AG09319 (cell line): ENCODE measurements around the gene AQP12B.
"Not testable (repeated sequence)": the region's sequence is repeated elsewhere in the genome, so short reads cannot be mapped to it uniquely, and the experiment has no call there.

Source experiments
- DNase-seq: peaks from one replicate; pipeline ENCODE4 v3.0.0-alpha.2; 2010; ENCODE audit warnings: low read depth; ENCODE audit errors: extremely low read depth
- TF ChIP-seq, protein P1 (sequence below): IDR thresholded peaks from 2 replicates; pipeline ENCODE4 v1.5.1; 2011; ENCODE audit warnings: low read depth, mild to moderate bottlenecking, inconsistent platforms, low read length, moderate library complexity

The AQP12B gene

DNA sequence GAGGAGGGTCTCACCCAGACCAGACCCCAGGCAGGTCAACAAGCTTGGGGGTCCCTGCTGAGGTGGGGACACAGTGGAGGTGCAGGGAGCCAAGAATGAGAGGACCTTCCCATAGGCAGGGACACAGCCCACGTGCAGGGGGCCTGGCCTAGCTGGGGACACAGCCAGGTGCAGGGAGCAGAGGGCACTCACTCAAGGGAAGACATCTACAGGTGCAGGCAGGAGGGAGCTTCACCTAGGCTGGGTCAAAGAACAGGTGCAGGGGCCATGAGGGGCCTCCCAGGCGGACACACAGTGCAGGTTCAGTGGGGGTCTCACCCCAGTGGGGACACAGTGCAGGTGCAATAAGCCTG is 8.4 kb upstream of the AQP12B start:
- DNase-seq = not testable (repeated sequence)

DNA sequence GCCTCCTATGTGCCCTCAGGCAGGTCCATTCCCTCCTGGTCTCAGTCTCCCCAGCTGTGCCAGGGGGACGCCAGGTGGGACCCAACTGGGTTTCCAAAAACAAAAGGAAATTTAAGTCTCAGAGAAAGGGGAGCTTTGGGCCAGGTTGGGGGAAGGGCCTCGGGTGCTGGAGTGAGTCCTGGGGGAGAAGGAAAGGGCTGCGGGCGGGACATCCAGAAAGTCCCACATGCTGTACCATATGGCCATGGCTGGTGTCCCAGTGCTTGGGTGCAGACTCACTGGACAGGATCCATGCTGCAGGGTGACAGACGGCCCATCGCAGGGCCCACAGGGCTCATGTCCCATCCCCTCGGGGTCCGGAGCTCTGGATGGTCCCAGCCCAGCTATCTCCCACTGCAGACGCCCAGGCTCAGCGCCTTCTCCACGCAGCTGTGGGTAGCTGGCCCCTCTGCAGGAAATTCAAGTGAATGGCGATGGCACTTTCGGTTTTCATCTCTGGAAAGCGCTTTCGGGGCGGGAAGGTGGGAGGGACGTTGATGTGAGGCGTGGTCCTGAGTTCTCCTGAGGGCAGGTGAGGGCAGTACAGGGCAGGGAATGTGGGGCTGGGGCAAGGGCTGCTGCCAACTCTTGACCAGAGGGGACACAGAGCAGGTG is 7.9 kb upstream of the AQP12B start:
- DNase-seq = not testable (repeated sequence)

DNA sequence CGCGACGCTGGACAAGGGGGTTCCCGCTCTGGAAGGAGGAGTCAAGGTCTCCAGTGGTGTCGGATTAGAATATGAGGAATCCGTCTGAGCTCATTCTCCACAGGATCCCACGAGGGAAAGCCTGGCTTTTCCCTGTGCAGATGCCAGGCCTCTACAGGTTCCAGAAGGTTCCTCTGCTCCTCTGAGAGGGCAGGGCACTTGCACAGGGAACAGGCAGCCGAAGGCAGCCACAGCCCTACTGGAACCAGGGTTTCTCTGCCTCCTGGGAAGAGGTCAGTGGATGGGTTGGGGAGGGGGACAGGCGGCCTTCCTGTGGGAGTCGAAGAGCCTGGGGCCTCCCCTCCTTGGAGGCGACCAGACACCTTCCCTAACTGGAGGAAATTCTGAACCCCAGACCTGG is 7.3 kb upstream of the AQP12B start:
- no peak for DNase-seq
- TF ChIP-seq, protein P1, sequence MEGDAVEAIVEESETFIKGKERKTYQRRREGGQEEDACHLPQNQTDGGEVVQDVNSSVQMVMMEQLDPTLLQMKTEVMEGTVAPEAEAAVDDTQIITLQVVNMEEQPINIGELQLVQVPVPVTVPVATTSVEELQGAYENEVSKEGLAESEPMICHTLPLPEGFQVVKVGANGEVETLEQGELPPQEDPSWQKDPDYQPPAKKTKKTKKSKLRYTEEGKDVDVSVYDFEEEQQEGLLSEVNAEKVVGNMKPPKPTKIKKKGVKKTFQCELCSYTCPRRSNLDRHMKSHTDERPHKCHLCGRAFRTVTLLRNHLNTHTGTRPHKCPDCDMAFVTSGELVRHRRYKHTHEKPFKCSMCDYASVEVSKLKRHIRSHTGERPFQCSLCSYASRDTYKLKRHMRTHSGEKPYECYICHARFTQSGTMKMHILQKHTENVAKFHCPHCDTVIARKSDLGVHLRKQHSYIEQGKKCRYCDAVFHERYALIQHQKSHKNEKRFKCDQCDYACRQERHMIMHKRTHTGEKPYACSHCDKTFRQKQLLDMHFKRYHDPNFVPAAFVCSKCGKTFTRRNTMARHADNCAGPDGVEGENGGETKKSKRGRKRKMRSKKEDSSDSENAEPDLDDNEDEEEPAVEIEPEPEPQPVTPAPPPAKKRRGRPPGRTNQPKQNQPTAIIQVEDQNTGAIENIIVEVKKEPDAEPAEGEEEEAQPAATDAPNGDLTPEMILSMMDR = no peak

DNA sequence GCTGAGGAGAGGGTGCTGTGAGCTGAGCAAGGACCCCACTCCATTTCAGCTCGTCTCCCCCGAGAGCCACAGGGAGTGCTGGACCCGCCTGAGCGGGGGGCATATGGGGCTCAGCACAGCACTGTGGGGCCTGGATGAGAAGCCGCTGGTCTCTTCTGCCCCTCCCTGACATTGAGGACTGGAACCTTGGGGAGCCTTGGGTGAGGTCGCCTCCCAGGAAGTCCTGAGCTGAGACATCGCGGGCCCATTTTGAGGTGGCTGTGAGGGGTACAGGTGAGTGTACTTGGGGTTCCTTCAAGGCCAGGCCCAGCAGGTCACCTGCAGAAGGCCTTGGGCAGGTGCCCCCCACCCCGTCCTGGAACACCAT is 5.9 kb upstream of the AQP12B start:
- TF ChIP-seq, protein P1 = no peak
- no peak for DNase-seq

DNA sequence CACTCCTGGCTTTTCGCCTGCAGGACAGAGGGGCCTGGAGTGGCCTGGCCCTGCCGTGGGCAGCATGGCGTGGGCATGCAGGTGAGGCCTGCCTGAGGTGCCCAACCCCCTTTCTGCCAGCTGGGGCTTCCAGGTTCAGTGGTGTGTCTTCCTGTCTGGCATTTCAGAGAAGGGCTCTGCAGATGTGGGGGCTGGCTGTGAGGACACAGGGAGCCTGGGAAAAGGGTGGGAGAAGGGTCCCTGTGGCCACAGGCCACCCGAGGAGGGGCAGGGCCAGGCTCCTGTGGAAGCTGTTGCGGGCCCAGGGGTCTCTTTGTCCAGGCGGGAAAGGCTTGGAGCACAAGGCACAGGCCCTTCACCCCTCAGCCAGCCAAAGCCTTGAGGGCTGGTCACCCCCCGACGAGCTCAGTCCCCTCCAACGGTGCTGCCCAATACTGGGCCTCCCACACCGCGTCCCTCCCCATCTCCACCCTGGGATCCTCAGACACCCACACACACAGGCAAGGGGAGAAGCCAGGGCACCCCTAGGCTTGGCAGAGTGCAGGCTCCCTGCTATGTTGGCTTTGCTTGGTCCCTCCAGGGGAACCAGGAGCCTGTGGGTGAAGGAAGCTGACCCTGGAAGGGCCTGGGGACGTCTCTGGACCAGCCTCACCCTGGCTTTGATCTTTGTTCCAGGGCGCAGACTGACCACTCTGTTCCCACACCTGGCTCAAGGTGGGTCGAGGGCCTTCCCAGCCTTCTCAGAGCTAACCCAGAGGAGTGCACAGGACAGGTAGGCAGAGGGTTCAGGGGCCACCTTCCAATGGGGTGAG is 5.3 kb upstream of the AQP12B start:
- TF ChIP-seq, protein P1 = no peak
- DNase-seq = no peak

DNA sequence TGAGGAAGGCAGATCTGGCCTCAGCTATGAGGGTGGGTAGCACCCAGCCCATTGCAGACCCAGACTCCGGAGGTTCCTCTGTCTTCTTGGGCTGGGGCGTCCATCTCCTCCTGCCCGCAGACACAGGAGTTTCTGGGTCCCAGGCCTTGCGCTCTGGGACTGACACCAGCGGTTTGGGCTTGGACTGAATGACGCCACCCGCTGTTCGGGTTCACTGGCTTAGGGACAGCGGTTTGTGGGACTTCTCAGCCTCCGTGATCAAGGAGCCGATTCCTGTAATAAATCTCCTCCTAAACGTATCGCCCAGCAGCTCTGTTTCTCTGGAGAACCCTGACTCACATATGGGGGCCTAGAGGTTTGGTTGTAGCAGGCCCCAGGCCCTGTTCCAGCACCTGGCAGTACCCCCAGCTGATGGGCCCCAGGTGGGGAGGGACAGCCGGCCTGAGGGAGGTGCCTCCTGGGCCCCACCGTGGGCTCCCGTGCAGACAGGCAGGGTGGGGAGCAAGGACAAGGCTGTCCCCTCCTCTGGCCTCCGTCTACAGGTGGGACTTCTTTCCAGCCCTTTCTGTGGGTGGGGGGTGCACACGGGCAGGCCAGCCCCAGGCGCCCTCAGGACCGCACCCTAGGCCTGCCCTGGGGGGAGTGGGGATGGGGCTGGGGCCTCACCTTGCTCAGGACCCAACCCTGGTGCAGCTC is 4.5 kb upstream of the AQP12B start:
- TF ChIP-seq, protein P1 = no peak
- no peak for DNase-seq

DNA sequence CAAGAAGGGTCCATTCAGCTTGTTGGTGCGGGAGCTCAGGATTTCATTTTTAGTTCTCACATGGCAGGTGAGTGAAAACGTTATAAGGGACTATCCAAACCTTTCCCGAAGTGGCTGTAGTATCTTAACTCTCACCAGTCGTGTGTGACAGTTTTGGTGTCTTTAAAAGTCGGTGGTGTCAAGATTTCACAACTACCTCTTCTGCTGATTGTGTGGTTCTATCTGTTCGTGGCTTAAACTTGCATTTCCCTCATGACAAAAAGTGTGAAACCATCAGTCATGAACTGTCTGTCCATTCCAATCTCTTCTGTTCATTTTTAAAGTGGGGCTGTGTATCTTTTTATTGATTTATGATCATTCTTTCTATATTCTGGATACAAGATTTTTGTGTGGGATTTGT is 3.8 kb upstream of the AQP12B start:
- no peak for DNase-seq
- TF ChIP-seq, protein P1 = no peak

DNA sequence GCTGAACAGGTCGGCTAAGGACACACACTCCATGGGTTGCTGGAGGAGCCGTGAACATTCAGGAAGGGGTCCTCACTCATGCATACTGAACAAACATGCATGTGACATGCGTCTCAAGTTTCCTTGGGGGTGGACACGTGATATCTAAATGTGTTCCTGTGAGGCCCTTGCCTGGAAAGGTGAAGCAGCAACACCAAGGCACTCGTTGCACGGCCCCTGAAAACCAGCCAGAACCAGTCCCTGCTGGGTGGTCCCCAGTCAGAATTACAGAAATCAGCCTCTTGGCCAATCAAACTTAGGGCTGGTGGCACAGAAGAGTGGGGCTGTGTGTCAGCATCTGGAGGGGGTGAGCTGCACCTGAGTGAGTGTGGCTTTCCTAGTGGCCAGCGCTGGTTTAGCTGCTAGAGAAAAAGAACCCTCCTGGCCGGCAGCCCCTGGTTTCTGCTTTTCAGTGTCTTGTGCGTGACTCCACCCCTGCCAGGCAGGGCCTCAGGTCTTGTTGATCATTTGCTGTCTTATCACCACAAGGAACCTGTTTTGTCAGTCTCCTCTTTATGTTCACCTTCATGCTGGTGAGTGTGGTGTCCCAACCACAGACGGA is 3.2 kb upstream of the AQP12B start:
- DNase-seq = no peak
- TF ChIP-seq, protein P1 = no peak

DNA sequence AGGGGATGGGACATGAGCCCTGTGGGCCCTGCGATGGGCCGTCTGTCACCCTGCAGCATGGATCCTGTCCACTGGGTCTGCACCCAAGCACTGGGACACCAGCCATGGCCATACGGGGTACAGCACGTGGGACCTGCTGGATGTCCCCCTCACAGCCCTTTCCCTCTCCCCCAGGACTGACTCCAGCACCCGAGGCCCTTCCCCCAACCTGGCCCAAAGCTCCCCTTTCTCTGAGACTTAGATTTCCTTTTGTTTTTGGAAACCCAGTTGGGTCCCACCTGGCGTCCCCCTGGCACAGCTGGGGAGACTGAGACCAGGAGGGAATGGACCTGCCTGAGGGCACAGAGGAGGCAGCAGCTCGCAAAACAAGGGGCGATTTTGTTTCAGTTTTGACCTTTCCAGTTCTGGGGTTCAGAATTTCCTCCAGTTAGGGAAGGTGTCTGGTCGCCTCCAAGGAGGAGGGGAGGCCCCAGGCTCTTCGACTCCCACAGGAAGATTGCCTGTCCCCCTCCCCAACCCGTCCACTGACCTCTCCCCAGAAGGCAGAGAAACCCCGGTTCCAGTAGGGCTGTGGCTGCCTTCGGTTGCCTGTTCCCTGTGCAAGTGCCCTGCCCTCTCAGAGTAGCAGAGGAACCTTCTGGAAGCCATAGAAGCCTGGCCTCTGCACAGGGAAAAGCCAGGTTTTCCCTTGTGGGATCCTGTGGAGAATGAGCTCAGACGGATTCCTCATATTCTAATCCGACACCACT is 1.5 kb upstream of the AQP12B start:
- DNase-seq = not testable (repeated sequence)

DNA sequence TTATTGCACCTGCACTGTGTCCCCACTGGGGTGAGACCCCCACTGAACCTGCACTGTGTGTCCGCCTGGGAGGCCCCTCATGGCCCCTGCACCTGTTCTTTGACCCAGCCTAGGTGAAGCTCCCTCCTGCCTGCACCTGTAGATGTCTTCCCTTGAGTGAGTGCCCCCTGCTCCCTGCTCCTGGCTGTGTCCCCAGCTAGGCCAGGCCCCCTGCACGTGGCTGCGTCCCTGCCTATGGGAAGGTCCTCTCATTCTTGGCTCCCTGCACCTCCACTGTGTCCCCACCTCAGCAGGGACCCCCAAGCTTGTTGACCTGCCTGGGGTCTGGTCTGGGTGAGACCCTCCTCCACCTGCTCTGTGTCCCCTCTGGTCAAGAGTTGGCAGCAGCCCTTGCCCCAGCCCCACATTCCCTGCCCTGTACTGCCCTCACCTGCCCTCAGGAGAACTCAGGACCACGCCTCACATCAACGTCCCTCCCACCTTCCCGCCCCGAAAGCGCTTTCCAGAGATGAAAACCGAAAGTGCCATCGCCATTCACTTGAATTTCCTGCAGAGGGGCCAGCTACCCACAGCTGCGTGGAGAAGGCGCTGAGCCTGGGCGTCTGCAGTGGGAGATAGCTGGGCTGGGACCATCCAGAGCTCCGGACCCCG is 769 bp upstream of the AQP12B start:
- DNase-seq = not testable (repeated sequence)

DNA sequence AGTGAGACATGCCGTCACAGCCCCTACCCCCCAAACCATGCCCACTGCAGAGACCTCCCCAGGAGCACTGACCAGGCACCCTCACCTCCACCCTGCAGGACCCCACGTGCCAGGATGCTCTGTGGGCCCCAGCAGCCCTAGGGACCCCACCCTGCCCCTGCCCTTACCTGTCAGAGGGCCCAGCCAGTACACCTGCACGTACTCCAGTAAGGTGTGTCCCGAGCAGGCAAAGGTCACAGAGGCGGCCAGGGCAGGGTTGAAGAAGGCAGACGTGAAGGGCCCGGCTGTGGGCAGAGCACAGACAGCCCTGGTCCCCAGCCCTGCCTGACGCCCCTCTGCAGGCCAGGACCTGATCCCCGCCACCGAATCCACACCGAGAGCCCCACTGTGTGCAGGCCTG is 2.5 kb downstream of the AQP12B start:
- DNase-seq = not testable (repeated sequence)
